Mucosa of descending colon (tissue), 3 donors: ENCODE data around the gene PPP1CC. TPM values are rescaled to one million over a fixed set of nuclear protein-coding genes. Genes with fewer than 3 reads are reported as not detected.

Experiments used
- ATAC-seq: fragments of 200-7000 bp; cut with Tn5 transposase; one replicate; pipeline ENCODE4 v1.9.1; 2020; ENCODE audit warnings: mild to moderate bottlenecking, moderate library complexity
- DNase-seq, 3 donors: peaks; one replicate each; pipeline ENCODE4 v3.0.0-alpha.2; 2020
- H3K36me3 ChIP-seq: fragments of 200-600 bp; one replicate; pipeline ENCODE4 v1.8.0; 2021; ENCODE audit warnings: low read depth, mild to moderate bottlenecking
- H3K4me1 ChIP-seq: fragments of 200-600 bp; one replicate; pipeline ENCODE4 v1.8.0; 2021; ENCODE audit warnings: low read depth, mild to moderate bottlenecking
- H3K4me3 ChIP-seq: fragments of 200-600 bp; one replicate; pipeline ENCODE4 v1.8.0; 2021; ENCODE audit warnings: mild to moderate bottlenecking
- H3K9me3 ChIP-seq: fragments of 200-600 bp; one replicate; pipeline ENCODE4 v1.8.0; 2021; ENCODE audit warnings: mild to moderate bottlenecking
- intact Hi-C, 2 donors: fragments of 100-400 bp; cut with DNase I in 1 of 2; cut with micrococcal nuclease in 1 of 2; formaldehyde crosslinking; loops; one replicate each; pipeline versions ENCODE4 v1.11.0 to v1.11.1; 2022; cut with DNase I, micrococcal nuclease
- total RNA-seq, 3 donors: library from RNA; stranded (reverse); fragmentation: NEBNext Ultra II Directional in 2 of 3; extraction: Animal tissue kit (Norgen Biotek cat#: 25700) in 2 of 3; gene quantifications; one replicate each; pipeline versions ENCODE4 v1.2.1 to v1.2.4, GENCODE V29; 2021 to 2023
- TF ChIP-seq, protein P1 (sequence below): fragments of 200-600 bp; IDR thresholded peaks from one replicate; pipeline ENCODE4 v1.8.0; 2022; ENCODE audit warnings: antibody characterized with exemption, mild to moderate bottlenecking
- donor health status: DM: no; HTN: no; CAD: no; lungs with moderate emphysema.
- donor health status: DM: no; HTN: no; CAD: no.
- donor health status: DM: no; HTN: yes; CAD: no.

The PPP1CC gene
- total RNA-seq, 3 donors from 2014 or later: 145 to 171 (median 161) TPM

DNA sequence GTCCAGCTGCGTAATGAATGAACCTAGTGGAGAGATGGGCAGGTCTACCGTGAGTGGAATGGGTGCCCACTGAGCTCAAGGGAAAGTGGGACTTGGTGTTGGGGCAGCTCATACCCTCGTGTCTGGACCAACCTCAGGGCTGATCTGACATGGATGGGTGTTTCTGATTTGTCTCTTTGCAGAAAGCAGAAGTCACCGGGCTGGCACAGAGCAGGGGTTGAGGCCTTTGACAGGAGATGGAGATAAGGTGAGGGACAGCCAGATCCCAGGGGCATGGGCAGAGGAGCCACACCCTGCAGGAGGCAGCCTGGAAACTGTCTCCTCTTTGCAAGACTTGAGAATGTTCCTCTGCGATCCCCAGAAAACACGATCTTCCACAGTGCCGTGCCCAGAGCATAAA, 20.9 kb upstream of the PPP1CC start:
- Histone ChIP-seq H3K4me3 (no peak overlapping the region), H3K36me3 (no peaks in the 10 kb centered on the region), H3K4me1 (peaks cover 5% of the 10 kb centered on the region), H3K9me3 (no peaks in the 10 kb centered on the region)
- ATAC-seq (no peak), DNase-seq (no peak)
- TF ChIP-seq, protein P1, sequence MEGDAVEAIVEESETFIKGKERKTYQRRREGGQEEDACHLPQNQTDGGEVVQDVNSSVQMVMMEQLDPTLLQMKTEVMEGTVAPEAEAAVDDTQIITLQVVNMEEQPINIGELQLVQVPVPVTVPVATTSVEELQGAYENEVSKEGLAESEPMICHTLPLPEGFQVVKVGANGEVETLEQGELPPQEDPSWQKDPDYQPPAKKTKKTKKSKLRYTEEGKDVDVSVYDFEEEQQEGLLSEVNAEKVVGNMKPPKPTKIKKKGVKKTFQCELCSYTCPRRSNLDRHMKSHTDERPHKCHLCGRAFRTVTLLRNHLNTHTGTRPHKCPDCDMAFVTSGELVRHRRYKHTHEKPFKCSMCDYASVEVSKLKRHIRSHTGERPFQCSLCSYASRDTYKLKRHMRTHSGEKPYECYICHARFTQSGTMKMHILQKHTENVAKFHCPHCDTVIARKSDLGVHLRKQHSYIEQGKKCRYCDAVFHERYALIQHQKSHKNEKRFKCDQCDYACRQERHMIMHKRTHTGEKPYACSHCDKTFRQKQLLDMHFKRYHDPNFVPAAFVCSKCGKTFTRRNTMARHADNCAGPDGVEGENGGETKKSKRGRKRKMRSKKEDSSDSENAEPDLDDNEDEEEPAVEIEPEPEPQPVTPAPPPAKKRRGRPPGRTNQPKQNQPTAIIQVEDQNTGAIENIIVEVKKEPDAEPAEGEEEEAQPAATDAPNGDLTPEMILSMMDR: no peak
- intact Hi-C loops: no loop called here

DNA sequence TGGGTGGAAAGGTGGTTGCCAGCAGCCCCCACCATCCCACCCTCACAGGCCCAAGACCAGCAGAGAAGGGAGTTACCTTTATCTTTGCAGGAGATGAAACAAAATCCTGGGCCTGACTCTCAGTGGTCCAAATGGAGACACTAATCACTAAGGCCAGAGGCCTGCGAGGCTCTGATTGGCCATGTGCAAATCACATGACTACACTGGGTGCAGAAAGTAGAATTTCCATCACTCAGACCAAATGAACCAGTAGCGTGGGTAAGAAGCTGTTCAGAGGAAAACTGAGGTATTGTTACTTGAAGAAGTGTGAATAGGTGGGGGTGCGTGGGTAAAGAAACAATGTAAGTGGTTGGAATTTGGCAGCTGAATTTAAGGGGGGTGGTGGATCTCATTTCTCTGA, 20.2 kb upstream of the PPP1CC start:
- H3K4me3 ChIP-seq: no peak overlapping the region
- intact Hi-C loops: no loop called here
- no peak for ATAC-seq

DNA sequence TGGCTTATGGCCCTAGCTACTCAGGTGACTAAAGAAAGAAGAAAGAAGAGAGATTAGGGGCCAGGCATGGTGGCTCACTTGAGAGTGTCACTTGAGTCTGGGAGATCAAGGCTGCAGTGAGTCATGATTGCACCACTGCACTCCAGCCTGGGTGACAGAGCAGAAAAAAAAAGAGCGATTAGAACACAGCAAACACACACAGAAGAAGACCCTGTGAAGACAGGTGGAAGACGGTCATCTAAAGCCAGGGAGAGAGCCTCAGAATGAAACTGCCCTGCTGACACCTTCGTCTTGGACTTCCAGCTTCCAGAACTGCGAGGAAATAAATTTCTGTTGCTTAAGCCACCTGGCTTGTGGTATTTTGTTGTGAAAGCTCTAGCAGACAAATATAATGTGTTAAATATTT, 17.5 kb upstream of the PPP1CC start:
- H3K4me1 ChIP-seq: no peaks in the 10 kb centered on the region
- ATAC-seq: peak; percentile 31

More for the DNA sequence above, 20.2 kb upstream of the PPP1CC start:
- Histone ChIP-seq H3K4me1 (peaks cover 5% of the 10 kb centered on the region), H3K9me3 (no peaks in the 10 kb centered on the region), H3K36me3 (no peaks in the 10 kb centered on the region)
- TF ChIP-seq, protein P1: no peak
- DNase-seq: no peak

DNA sequence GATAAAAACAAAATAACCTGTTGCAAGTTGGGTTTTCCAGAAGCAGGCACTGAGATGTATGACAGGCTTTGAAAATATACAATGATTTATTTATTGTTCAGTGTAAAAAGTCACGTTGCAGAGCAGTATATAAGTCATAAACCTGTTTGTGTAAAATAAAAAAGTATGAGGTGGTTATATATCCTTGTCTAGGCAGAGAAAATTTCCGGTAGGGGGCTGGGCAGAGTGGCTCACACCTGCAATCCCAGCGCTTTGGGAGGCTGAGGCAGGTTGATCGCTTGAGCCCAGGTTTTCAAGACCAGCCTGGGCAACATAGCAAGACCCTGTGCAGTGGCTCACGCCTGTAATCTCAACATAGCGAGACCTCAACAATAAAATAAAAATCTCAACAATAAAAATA, 16.2 kb upstream of the PPP1CC start:
- TF ChIP-seq, protein P1: no peak
- intact Hi-C loops: no loop called here
- Histone ChIP-seq H3K9me3 (no peaks in the 10 kb centered on the region), H3K4me1 (no peaks in the 10 kb centered on the region), H3K36me3 (no peaks in the 10 kb centered on the region), H3K4me3 (no peak overlapping the region)
- ATAC-seq (peak; percentile 90), DNase-seq (peak in 2 of 3 donors; percentile 48 to 67)

More for the DNA sequence above, 17.5 kb upstream of the PPP1CC start:
- intact Hi-C loops: no loop called here
- H3K36me3 ChIP-seq: no peaks in the 10 kb centered on the region
- no peaks in the 10 kb centered on the region for H3K9me3 ChIP-seq
- TF ChIP-seq, protein P1: no peak
- no peak for DNase-seq
- no peak overlapping the region for H3K4me3 ChIP-seq

DNA sequence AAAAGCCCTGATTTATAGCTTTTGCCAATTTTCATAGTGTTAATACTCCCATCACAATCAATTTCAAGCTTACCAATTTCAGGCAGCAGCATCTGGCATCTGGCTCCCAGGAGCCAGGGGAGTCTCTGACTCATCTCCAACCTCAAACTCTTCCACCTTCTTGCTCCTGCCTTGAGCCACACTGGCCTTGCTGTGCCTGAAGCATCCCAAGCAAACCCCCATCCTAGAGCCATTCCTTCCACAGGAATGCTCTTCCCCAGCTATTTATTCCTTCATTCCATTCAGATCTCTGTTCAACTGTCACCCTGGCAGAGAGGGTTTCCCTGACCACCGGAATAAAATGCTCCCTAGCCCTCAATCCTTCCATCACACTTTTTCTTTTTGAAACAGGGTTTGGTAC, 13.9 kb upstream of the PPP1CC start:
- intact Hi-C loops: no loop called here
- H3K36me3 ChIP-seq: no peaks in the 10 kb centered on the region
- H3K4me1 ChIP-seq: no peaks in the 10 kb centered on the region
- DNase-seq: no peak
- H3K4me3 ChIP-seq: no peak overlapping the region
- no peak for ATAC-seq
- TF ChIP-seq, protein P1: no peak
- no peaks in the 10 kb centered on the region for H3K9me3 ChIP-seq
